Activated CD8-positive, alpha-beta T cell treated with anti-CD3 and anti-CD28 coated beads, Interleukin-2, amount 10 ng/mL, durations not matched to agents 7 days and 5 days (primary cell): ENCODE results near the gene CLTCL1. TPM values are rescaled to one million over a fixed set of nuclear protein-coding genes. Genes with fewer than 3 reads are reported as not detected.
A peak's percentile ranks its signal among the peaks of the same experiment; 100 is the strongest.

ENCODE experiments used
- ATAC-seq: fragments of 150-1000 bp; cut with Tn5 transposase; one replicate; pipeline ENCODE4 v1.10.0; 2021; ENCODE audit warnings: moderate library complexity
- CTCF ChIA-PET: fragments of 350-600 bp; sonication (Branson Sonifier 250); formaldehyde crosslinking; loops from one replicate; lab custom pipeline; 2021; ENCODE audit warnings: antibody characterized with exemption; lab: Charles Lee
- POLR2A ChIA-PET: fragments of 350-600 bp; sonication (Branson Sonifier 250); formaldehyde crosslinking; loops from one replicate; lab custom pipeline; 2021; ENCODE audit warnings: antibody characterized with exemption; lab: Charles Lee
- DNase-seq: peaks from one replicate; pipeline ENCODE4 v3.0.0-alpha.2; 2020
- H3K27ac Mint-ChIP-seq: one replicate; pipeline ENCODE4 v1.8.0; 2021; ENCODE audit warnings: mild to moderate bottlenecking, mixed read lengths
- H3K27me3 Mint-ChIP-seq: one replicate; pipeline ENCODE4 v1.8.0; 2021; ENCODE audit warnings: low read depth, mixed read lengths
- H3K36me3 Mint-ChIP-seq: one replicate; pipeline ENCODE4 v1.8.0; 2021; ENCODE audit warnings: low read depth, mixed read lengths
- H3K4me1 Mint-ChIP-seq: one replicate; pipeline ENCODE4 v1.8.0; 2021; ENCODE audit warnings: low read depth, mixed read lengths
- H3K4me3 Mint-ChIP-seq: one replicate; pipeline ENCODE4 v1.8.0; 2021; ENCODE audit warnings: mild to moderate bottlenecking, mixed read lengths
- H3K9me3 Mint-ChIP-seq: one replicate; pipeline ENCODE4 v1.8.0; 2022; ENCODE audit warnings: mixed read lengths; ENCODE audit not compliant: insufficient read depth
- total RNA-seq, 2 experiments: library from RNA; stranded (reverse); gene quantifications; one replicate each; pipeline ENCODE4 v1.2.3, GENCODE V29; 2021

Gene CLTCL1
- total RNA-seq, 2 experiments from 2014 or later = 0.44 to 0.58 TPM

- Mint-ChIP-seq H3K36me3 (peaks cover 33% of the 10 kb centered on the region), H3K4me3 (no peak overlapping the region), H3K9me3 (no peaks in the 10 kb centered on the region), H3K27me3 (no peaks in the 10 kb centered on the region), H3K4me1 (no peaks in the 10 kb centered on the region), H3K27ac (no peak overlapping the region)
- no peak for DNase-seq
- ATAC-seq = no peak
- CTCF ChIA-PET = no interaction called here
- POLR2A ChIA-PET = no interaction called here
Observed at GRCh38 chr22:19134176-19134831, 157.2 kb downstream of the CLTCL1 start.

GRCh38 chr22:19133561-19133960 lies 158.0 kb downstream of the CLTCL1 start:
- Mint-ChIP-seq H3K9me3 (no peaks in the 10 kb centered on the region), H3K27me3 (no peaks in the 10 kb centered on the region), H3K4me3 (no peak overlapping the region), H3K4me1 (no peaks in the 10 kb centered on the region), H3K36me3 (peaks cover 31% of the 10 kb centered on the region), H3K27ac (no peak overlapping the region)
- ChIA-PET POLR2A (no interaction called here), CTCF (interaction anchor here (0.9 kb wide), 1 partner anchor 11 kb away, joined by 5 read pairs; the partner anchor contains the start of gene ESS2)
- ATAC-seq (no peak), DNase-seq (no peak)

GRCh38 chr22:19132693-19133400 lies 158.7 kb downstream of the CLTCL1 start:
- H3K36me3 Mint-ChIP-seq = peaks cover 31% of the 10 kb centered on the region
- CTCF ChIA-PET = interaction anchor here (0.9 kb wide), 1 partner anchor 11 kb away, joined by 5 read pairs; the partner anchor contains the start of gene ESS2

GRCh38 chr22:19132153-19132552 lies 159.4 kb downstream of the CLTCL1 start:
- H3K27me3 Mint-ChIP-seq = no peaks in the 10 kb centered on the region
- CTCF ChIA-PET = no interaction called here

More at GRCh38 chr22:19132693-19133400, 158.7 kb downstream of the CLTCL1 start:
- DNase-seq (no peak), ATAC-seq (no peak)
- no peaks in the 10 kb centered on the region for H3K4me1 Mint-ChIP-seq
- H3K4me3 Mint-ChIP-seq = no peak overlapping the region
- H3K27ac Mint-ChIP-seq = no peak overlapping the region
- no peaks in the 10 kb centered on the region for H3K27me3 Mint-ChIP-seq
- H3K9me3 Mint-ChIP-seq = no peaks in the 10 kb centered on the region
- POLR2A ChIA-PET = interaction anchor here (0.7 to 1.0 kb wide), 2 partner anchors 12 to 26 kb away, joined by 3 read pairs; partner anchors contain the start of gene ESS2

GRCh38 chr22:19131685-19132015 lies 159.9 kb downstream of the CLTCL1 start:
- DNase-seq (no peak), ATAC-seq (no peak)
- Mint-ChIP-seq H3K4me3 (no peak overlapping the region), H3K9me3 (no peaks in the 10 kb centered on the region), H3K27me3 (no peaks in the 10 kb centered on the region), H3K27ac (no peak overlapping the region), H3K36me3 (peaks cover 25% of the 10 kb centered on the region), H3K4me1 (no peaks in the 10 kb centered on the region)
- CTCF ChIA-PET = interaction anchor here (1.9 kb wide), 1 partner anchor 13 kb away, joined by 6 read pairs; the partner anchor contains the start of gene ESS2
- POLR2A ChIA-PET = no interaction called here

More at GRCh38 chr22:19132153-19132552, 159.4 kb downstream of the CLTCL1 start:
- no peak for DNase-seq
- Mint-ChIP-seq H3K4me1 (no peaks in the 10 kb centered on the region), H3K9me3 (no peaks in the 10 kb centered on the region), H3K4me3 (no peak overlapping the region), H3K27ac (no peak overlapping the region), H3K36me3 (peaks cover 27% of the 10 kb centered on the region)
- ATAC-seq = no peak
- POLR2A ChIA-PET = interaction anchor here (0.7 to 1.0 kb wide), 2 partner anchors 12 to 26 kb away, joined by 3 read pairs; partner anchors contain the start of gene ESS2

- peak within 1 kb of the TSS; percentile 39 for H3K27ac Mint-ChIP-seq
- no peak within 1 kb of the TSS for H3K4me3 Mint-ChIP-seq
- H3K27me3 Mint-ChIP-seq = no peaks in the 10 kb centered on the region
- POLR2A ChIA-PET = no interaction called here
- H3K9me3 Mint-ChIP-seq = no peaks in the 10 kb centered on the region
- H3K36me3 Mint-ChIP-seq = peaks cover 20% of the 10 kb centered on the region
- DNase-seq = no peak
- no peak for ATAC-seq
- H3K4me1 Mint-ChIP-seq = no peaks in the 10 kb centered on the region
- CTCF ChIA-PET = interaction anchor here (0.6 to 1.9 kb wide), 2 partner anchors 13 to 18 kb away, joined by 3 to 6 read pairs; partner anchors contain the start of gene ESS2
Observed at GRCh38 chr22:19130959-19131684, 160.4 kb downstream of the CLTCL1 start, which contains the start of gene TSSK2. Gene TSSK2 (plus strand): TSS chr22:19131308. CDS start chr22:19131400, 92 bp downstream.

- Mint-ChIP-seq H3K4me1 (no peaks in the 10 kb centered on the region), H3K36me3 (peaks cover 12% of the 10 kb centered on the region), H3K27ac (peak overlapping the region; percentile 39), H3K9me3 (no peaks in the 10 kb centered on the region), H3K27me3 (no peaks in the 10 kb centered on the region), H3K4me3 (no peak overlapping the region)
- ChIA-PET CTCF (interaction anchor here (1.9 kb wide), 1 partner anchor 14 kb away, joined by 6 read pairs; the partner anchor contains the start of gene ESS2), POLR2A (no interaction called here)
- no peak for DNase-seq
- no peak for ATAC-seq
Observed at GRCh38 chr22:19129871-19130270, 161.6 kb downstream of the CLTCL1 start.

Other genes with a start within 250 kb of the CLTCL1 start
- 10 to 100 TPM; 30.5 to 34.2 TPM for gene DGCR2, start 169.3 kb downstream of the CLTCL1 start, total RNA-seq
- not detected for gene TSSK2, start 160.4 kb downstream of the CLTCL1 start, total RNA-seq
- gene ESS2, start 147.1 kb downstream of the CLTCL1 start, total RNA-seq = 10 to 100 TPM; 18.8 to 19.6 TPM
- gene GSC2, start 141.4 kb downstream of the CLTCL1 start, total RNA-seq = not detected
- gene SLC25A1, start 113.0 kb downstream of the CLTCL1 start, total RNA-seq = 10 to 100 TPM; 69.1 to 73.0 TPM
- gene HIRA, start 140.0 kb upstream of the CLTCL1 start, total RNA-seq = 10 to 100 TPM; 47.0 to 48.1 TPM
- gene MRPL40, start 140.8 kb upstream of the CLTCL1 start, total RNA-seq = 10 to 100 TPM; 26.8 to 29.5 TPM
- 10 to 100 TPM; 33.9 to 35.0 TPM for gene C22orf39, start 156.0 kb upstream of the CLTCL1 start, total RNA-seq
- 10 to 100 TPM; 94.3 to 97.2 TPM for gene UFD1, start 187.5 kb upstream of the CLTCL1 start, total RNA-seq
- gene CDC45, start 188.2 kb upstream of the CLTCL1 start, total RNA-seq = 10 to 100 TPM; 90.2 to 94.3 TPM
- gene CLDN5, start 232.7 kb upstream of the CLTCL1 start, total RNA-seq = not detected